HepG2 (cell line): Measurements from ENCODE around the gene CPNE1. TPM values are rescaled to one million over a fixed set of nuclear protein-coding genes. Genes with fewer than 3 reads are reported as not detected.

Experiments used
- CBFB ChIP-seq: sonication (generic); formaldehyde crosslinking; IDR thresholded peaks from 2 replicates; pipeline ENCODE4 v1.4.0; 2020; ENCODE audit warnings: missing genetic modification reagents
- CBX1 ChIP-seq: IDR thresholded peaks from one replicate; pipeline ENCODE4 v1.6.1; 2016; ENCODE audit warnings: antibody characterized with exemption, low read depth
- EED ChIP-seq: sonication (generic); formaldehyde crosslinking; IDR thresholded peaks from 2 replicates; pipeline ENCODE4 v1.5.0; 2020; ENCODE audit warnings: mild to moderate bottlenecking, missing genetic modification reagents
- ISL2 ChIP-seq: sonication (generic); formaldehyde crosslinking; IDR thresholded peaks from 2 replicates; pipeline ENCODE4 v1.5.0; 2020; ENCODE audit warnings: missing genetic modification reagents
- YEATS2 ChIP-seq: sonication (generic); formaldehyde crosslinking; IDR thresholded peaks from 2 replicates; pipeline ENCODE4 v1.4.0; 2020; ENCODE audit warnings: missing genetic modification reagents, borderline replicate concordance
- ZBTB38 ChIP-seq: sonication (generic); formaldehyde crosslinking; IDR thresholded peaks from 2 replicates; pipeline ENCODE4 v1.5.1; 2020; ENCODE audit warnings: mild to moderate bottlenecking, missing genetic modification reagents
- ZNF577 ChIP-seq: sonication (generic); formaldehyde crosslinking; IDR thresholded peaks from 2 replicates; pipeline ENCODE4 v1.4.0; 2020; ENCODE audit warnings: mild to moderate bottlenecking, low read depth, missing genetic modification reagents, borderline replicate concordance
- polyA plus RNA-seq, 8 experiments: library from polyadenylated mRNA; depleted of rRNA in 3 of 8; stranded (reverse) in 7 of 8; unstranded in 1 of 8; fragments of >200 nt; fragmentation: Illumina TruSeq in 4 of 8; extraction: Trizol in 4 of 8; gene quantifications; 2 replicates each; pipeline versions ENCODE4 v1.2.1 to v1.2.3, GENCODE V29; 2011 to 2016; ENCODE audit warnings: low read depth in 4 of 8, missing spikeins in 1 of 8, mixed read lengths in 1 of 8; ENCODE audit not compliant: insufficient read depth in 1 of 8
- total RNA-seq, 5 experiments: library from RNA; depleted of rRNA; stranded (reverse); fragments of >200 nt; fragmentation: Illumina TruSeq; extraction: Trizol; gene quantifications; 2 replicates each; pipeline ENCODE4 v1.2.3, GENCODE V29; 2016; ENCODE audit warnings: low read depth in 1 of 5
- TF ChIP-seq, protein P1 (sequence below), 2 experiments: sonication (generic) in 1 of 2; formaldehyde crosslinking in 1 of 2; IDR thresholded peaks; 2 replicates each; pipeline versions ENCODE4 v1.6.1 to v1.9.0; 2014 to 2022; ENCODE audit warnings: antibody characterized with exemption in 1 of 2, borderline replicate concordance in 1 of 2, inconsistent platforms in 1 of 2, low read depth in 1 of 2, missing genetic modification reagents in 1 of 2
- TF ChIP-seq, protein P2 (sequence below): sonication (generic); formaldehyde crosslinking; IDR thresholded peaks from 2 replicates; pipeline ENCODE4 v1.8.0; 2022; ENCODE audit warnings: mild to moderate bottlenecking, missing genetic modification reagents, moderate library complexity
- TF ChIP-seq, protein P3 (sequence below): sonication (generic); formaldehyde crosslinking; IDR thresholded peaks from 2 replicates; pipeline ENCODE4 v1.4.0; 2020; ENCODE audit warnings: missing genetic modification reagents
- TF ChIP-seq, protein P4 (sequence below): sonication (generic); formaldehyde crosslinking; IDR thresholded peaks from 2 replicates; pipeline ENCODE4 v1.4.0; 2020; ENCODE audit warnings: missing genetic modification reagents, mild to moderate bottlenecking, borderline replicate concordance
- TF ChIP-seq, protein P5 (sequence below): IDR thresholded peaks from 2 replicates; pipeline ENCODE4 v1.6.1; 2016; ENCODE audit warnings: low read depth

The CPNE1 gene
- total and polyA plus RNA-seq, 2 of the 13 experiments (the other 11 are each of a cell fraction or from before 2014, with no cell fraction given), result 408 to 431 TPM

DNA sequence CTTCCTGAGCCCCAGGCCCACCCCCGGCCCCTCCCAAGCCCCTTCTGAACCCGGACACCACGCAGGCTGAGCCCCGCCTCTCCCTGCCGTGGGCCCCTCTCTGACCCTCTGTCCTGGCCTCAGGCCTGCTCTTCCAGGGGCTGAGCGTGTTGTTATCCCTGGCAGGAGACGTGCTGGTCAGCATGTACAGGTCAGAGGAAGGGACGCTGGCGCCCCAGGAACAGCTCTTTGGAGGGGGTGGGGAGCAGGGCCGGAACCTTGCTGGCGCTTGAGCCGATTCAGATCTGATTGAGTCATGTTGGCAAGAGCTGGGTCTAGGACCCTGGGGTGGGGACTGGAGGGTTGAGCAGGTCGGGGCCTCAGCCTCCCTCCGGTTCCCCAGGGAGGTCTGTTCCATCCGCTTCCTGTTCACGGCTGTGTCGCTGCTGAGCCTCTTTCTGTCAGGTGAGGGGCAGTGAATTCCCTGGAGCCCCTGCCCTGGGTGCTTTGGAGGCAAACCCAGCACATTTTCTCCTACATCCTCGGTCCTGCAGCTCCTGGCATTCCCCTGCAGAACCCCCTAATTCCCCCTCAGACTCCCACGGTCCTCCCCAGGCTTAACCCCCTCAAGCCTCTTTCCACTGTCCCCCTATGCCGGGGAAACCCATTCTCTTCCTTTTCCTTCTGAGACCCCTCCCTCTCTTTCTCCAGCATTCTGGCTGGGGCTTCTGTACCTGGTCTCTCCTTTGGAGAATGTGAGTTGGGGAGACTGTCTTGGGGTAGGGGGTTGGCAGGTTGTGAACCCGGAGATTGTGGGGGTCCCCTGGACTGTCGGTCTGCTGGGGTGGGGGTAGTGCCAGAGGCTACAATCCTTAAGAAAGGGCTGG lies 47.1 kb downstream of the CPNE1 start (continued):
- TF ChIP-seq, protein P1, sequence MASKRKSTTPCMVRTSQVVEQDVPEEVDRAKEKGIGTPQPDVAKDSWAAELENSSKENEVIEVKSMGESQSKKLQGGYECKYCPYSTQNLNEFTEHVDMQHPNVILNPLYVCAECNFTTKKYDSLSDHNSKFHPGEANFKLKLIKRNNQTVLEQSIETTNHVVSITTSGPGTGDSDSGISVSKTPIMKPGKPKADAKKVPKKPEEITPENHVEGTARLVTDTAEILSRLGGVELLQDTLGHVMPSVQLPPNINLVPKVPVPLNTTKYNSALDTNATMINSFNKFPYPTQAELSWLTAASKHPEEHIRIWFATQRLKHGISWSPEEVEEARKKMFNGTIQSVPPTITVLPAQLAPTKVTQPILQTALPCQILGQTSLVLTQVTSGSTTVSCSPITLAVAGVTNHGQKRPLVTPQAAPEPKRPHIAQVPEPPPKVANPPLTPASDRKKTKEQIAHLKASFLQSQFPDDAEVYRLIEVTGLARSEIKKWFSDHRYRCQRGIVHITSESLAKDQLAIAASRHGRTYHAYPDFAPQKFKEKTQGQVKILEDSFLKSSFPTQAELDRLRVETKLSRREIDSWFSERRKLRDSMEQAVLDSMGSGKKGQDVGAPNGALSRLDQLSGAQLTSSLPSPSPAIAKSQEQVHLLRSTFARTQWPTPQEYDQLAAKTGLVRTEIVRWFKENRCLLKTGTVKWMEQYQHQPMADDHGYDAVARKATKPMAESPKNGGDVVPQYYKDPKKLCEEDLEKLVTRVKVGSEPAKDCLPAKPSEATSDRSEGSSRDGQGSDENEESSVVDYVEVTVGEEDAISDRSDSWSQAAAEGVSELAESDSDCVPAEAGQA (IDR thresholded peaks at IDR 0.05; ENCODE audit: low read depth), result peak; percentile 53; the same call in 1 of the 2 replicates
- TF ChIP-seq, protein P1 (CRISPR knock-in tag; IDR thresholded peaks at IDR 0.05; ENCODE audit: borderline replicate concordance), result no peak
- TF ChIP-seq CBX1 (no peak), YEATS2 (peak; percentile 85), ZNF577 (peak; percentile 57; the same call in 1 of the 2 replicates), ISL2 (CRISPR knock-in tag) (peak; percentile 37; the same call in 1 of the 2 replicates), CBFB (CRISPR knock-in tag) (no peak), EED (peak; percentile 84; the same call in 1 of the 2 replicates), ZBTB38 (CRISPR knock-in tag) (peak; percentile 87; the same call in 1 of the 2 replicates)
- TF ChIP-seq, protein P2, sequence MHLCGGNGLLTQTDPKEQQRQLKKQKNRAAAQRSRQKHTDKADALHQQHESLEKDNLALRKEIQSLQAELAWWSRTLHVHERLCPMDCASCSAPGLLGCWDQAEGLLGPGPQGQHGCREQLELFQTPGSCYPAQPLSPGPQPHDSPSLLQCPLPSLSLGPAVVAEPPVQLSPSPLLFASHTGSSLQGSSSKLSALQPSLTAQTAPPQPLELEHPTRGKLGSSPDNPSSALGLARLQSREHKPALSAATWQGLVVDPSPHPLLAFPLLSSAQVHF (CRISPR knock-in tag), result peak; percentile 17; the same call in 1 of the 2 replicates
- TF ChIP-seq, protein P3, sequence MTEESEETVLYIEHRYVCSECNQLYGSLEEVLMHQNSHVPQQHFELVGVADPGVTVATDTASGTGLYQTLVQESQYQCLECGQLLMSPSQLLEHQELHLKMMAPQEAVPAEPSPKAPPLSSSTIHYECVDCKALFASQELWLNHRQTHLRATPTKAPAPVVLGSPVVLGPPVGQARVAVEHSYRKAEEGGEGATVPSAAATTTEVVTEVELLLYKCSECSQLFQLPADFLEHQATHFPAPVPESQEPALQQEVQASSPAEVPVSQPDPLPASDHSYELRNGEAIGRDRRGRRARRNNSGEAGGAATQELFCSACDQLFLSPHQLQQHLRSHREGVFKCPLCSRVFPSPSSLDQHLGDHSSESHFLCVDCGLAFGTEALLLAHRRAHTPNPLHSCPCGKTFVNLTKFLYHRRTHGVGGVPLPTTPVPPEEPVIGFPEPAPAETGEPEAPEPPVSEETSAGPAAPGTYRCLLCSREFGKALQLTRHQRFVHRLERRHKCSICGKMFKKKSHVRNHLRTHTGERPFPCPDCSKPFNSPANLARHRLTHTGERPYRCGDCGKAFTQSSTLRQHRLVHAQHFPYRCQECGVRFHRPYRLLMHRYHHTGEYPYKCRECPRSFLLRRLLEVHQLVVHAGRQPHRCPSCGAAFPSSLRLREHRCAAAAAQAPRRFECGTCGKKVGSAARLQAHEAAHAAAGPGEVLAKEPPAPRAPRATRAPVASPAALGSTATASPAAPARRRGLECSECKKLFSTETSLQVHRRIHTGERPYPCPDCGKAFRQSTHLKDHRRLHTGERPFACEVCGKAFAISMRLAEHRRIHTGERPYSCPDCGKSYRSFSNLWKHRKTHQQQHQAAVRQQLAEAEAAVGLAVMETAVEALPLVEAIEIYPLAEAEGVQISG, result peak; percentile 45; the same call in 1 of the 2 replicates
- TF ChIP-seq, protein P4, sequence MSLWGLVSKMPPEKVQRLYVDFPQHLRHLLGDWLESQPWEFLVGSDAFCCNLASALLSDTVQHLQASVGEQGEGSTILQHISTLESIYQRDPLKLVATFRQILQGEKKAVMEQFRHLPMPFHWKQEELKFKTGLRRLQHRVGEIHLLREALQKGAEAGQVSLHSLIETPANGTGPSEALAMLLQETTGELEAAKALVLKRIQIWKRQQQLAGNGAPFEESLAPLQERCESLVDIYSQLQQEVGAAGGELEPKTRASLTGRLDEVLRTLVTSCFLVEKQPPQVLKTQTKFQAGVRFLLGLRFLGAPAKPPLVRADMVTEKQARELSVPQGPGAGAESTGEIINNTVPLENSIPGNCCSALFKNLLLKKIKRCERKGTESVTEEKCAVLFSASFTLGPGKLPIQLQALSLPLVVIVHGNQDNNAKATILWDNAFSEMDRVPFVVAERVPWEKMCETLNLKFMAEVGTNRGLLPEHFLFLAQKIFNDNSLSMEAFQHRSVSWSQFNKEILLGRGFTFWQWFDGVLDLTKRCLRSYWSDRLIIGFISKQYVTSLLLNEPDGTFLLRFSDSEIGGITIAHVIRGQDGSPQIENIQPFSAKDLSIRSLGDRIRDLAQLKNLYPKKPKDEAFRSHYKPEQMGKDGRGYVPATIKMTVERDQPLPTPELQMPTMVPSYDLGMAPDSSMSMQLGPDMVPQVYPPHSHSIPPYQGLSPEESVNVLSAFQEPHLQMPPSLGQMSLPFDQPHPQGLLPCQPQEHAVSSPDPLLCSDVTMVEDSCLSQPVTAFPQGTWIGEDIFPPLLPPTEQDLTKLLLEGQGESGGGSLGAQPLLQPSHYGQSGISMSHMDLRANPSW (CRISPR knock-in tag), result peak; percentile 98; the same call in 1 of the 2 replicates
- TF ChIP-seq, protein P5, sequence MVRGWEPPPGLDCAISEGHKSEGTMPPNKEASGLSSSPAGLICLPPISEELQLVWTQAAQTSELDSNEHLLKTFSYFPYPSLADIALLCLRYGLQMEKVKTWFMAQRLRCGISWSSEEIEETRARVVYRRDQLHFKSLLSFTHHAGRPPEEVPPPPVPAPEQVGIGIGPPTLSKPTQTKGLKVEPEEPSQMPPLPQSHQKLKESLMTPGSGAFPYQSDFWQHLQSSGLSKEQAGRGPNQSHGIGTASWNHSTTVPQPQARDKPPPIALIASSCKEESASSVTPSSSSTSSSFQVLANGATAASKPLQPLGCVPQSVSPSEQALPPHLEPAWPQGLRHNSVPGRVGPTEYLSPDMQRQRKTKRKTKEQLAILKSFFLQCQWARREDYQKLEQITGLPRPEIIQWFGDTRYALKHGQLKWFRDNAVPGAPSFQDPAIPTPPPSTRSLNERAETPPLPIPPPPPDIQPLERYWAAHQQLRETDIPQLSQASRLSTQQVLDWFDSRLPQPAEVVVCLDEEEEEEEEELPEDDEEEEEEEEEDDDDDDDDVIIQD (CRISPR knock-in tag), result peak; percentile 69; the same call in 1 of the 2 replicates
